ENCODE data around the gene MBNL2. TPM values are rescaled to one million over a fixed set of nuclear protein-coding genes. Genes with fewer than 3 reads are reported as not detected.

MBNL2 gene
- total and polyA plus RNA-seq, 8 donors: 75.9 to 105 (median 90.5) TPM

DNA sequence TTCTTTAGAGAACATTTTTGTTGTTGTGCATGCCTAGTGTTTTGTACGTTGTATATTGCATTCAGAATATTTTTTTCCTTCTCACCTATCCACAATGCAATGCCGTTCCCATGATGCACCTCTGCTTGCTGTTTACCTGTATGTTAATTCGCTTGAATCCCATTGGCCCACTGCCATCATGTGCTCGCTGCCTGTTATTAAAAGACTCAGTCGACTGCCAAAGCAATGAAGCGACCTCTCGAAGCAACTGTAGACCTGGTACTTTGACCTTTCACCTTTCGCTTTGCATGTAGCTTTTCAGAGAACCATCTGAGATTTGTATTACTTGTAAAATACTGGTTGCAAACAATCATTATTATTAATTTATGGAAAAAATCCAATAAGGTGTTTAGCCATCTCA is 134.5 kb downstream of the MBNL2 start:
- H3K36me3 ChIP-seq: peaks cover 0 to 24% of the 10 kb centered on the region in 2 donors
- DNase-seq (no peak), ATAC-seq (no peak)
- no peak overlapping the region for H3K27ac ChIP-seq
- intact Hi-C loops (cut with DNase I): no loop called here
- H3K4me1 ChIP-seq: peaks cover 4 to 8% of the 10 kb centered on the region in 2 donors
- no peak overlapping the region for H3K4me3 ChIP-seq
- H3K9me3 ChIP-seq: no peaks in the 10 kb centered on the region
- no peaks in the 10 kb centered on the region for H3K27me3 ChIP-seq
- TF ChIP-seq, protein P1, sequence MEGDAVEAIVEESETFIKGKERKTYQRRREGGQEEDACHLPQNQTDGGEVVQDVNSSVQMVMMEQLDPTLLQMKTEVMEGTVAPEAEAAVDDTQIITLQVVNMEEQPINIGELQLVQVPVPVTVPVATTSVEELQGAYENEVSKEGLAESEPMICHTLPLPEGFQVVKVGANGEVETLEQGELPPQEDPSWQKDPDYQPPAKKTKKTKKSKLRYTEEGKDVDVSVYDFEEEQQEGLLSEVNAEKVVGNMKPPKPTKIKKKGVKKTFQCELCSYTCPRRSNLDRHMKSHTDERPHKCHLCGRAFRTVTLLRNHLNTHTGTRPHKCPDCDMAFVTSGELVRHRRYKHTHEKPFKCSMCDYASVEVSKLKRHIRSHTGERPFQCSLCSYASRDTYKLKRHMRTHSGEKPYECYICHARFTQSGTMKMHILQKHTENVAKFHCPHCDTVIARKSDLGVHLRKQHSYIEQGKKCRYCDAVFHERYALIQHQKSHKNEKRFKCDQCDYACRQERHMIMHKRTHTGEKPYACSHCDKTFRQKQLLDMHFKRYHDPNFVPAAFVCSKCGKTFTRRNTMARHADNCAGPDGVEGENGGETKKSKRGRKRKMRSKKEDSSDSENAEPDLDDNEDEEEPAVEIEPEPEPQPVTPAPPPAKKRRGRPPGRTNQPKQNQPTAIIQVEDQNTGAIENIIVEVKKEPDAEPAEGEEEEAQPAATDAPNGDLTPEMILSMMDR (IDR thresholded peaks at IDR 0.05): no peak

DNA sequence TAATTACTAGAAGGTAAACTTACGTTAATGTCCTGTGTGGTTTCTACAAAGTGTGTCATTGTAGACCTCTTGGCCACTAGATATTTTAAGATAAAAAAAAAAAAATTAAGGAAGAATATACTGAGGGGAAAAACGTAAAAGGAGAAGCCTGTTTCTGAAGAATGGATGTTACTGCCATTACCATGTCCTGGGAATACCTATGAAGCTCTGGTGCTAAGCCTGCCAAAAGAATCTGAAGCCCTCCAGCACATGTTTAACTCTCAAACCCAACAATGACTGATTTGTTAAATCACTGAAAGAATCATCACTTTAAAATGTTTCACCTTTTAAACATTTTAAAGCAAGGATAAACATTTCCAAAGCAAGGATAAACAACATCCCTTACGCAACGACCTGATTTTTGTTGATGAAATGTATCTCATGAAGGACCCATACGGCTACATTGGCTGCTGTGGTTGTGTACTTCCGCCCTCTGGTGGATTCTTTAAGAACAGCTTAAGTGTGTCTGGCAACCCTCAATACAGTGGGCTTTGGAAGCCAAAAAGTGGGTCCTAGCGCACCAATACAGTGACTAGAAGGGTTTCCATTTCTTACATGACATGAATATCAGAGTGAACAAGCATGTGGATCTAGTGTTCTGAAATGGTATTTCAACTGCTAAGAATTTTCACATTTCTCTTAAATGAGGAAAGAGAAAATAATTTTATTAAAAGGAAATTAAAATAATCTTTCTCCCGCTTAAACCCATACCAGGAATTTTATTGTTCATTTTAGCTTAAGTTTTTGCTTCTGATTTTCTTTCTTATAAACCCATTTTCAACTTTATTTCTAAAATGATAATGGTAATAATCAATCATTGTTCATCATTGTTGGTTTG is 137.3 kb downstream of the MBNL2 start:
- H3K36me3 ChIP-seq: peaks cover 0 to 26% of the 10 kb centered on the region in 2 donors
- peaks cover 0 to 8% of the 10 kb centered on the region in 2 donors for H3K4me1 ChIP-seq
- no peaks in the 10 kb centered on the region for H3K9me3 ChIP-seq
- H3K4me3 ChIP-seq: no peak overlapping the region
- H3K27me3 ChIP-seq: no peaks in the 10 kb centered on the region
- peak overlapping the region in 1 of 2 donors; percentile 20 for H3K27ac ChIP-seq
- intact Hi-C loops (cut with DNase I): loop anchor here in 1 of 2 donors (5.0 kb wide), 1 partner anchor 252 kb away; no protein-coding TSS in a partner anchor
- TF ChIP-seq, protein P1 (IDR thresholded peaks at IDR 0.05): peak; percentile 62 to 74
- ATAC-seq: peak; percentile 93
- DNase-seq: peak in 2 of 4 donors; percentile 77 to 86

DNA sequence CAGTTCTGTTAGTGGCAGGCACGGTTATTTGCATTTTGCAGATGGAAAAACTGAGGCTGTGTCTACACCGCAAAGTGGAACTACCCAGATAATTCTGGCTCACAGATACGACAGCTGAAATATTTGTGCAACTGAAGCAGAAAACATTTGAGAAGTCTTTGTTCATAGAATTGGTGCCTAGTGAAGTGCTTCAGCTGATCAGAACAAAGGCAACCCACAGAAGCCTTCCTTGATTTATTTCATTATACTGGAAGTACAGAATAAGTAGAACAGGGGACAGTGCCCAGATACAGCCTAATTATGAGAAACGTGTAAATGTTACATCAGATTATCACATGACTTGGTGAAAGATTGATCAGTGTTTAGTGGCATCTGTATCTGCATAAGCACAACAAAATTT is 138.5 kb downstream of the MBNL2 start:
- TF ChIP-seq, protein P1 (IDR thresholded peaks at IDR 0.05): no peak
- H3K4me1 ChIP-seq: peaks cover 0 to 8% of the 10 kb centered on the region in 2 donors
- H3K9me3 ChIP-seq: no peaks in the 10 kb centered on the region
- DNase-seq (no peak), ATAC-seq (no peak)
- intact Hi-C loops (cut with DNase I): loop anchor here in 1 of 2 donors (5.0 kb wide), 1 partner anchor 253 kb away; no protein-coding TSS in a partner anchor
- no peaks in the 10 kb centered on the region for H3K27me3 ChIP-seq
- H3K27ac ChIP-seq: no peak overlapping the region
- peaks cover 0 to 26% of the 10 kb centered on the region in 2 donors for H3K36me3 ChIP-seq
- H3K4me3 ChIP-seq: no peak overlapping the region

DNA sequence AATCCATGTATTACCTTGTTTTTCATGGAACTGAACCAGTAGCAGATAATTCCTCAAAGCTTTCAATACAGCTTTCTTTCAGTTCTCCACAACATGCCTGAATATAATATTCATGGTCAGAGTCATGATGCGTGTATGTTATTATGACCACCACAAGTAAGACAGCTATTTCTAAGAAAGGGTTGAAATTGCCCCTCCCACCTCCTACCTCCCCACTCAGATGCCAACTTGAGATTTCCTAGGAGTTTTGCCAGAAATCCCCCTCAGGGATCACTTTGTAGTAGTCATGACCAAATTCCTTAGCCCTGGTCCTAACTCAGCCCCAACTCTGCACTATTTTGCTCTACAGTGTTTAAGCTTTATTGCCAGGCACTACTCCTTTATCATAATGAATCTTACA is 141.9 kb downstream of the MBNL2 start:
- intact Hi-C loops (cut with DNase I): loop anchor here in 1 of 2 donors (5.0 kb wide), 1 partner anchor 257 kb away; no protein-coding TSS in a partner anchor
- ATAC-seq (no peak), DNase-seq (no peak)
- no peak overlapping the region for H3K27ac ChIP-seq
- peaks cover 0 to 14% of the 10 kb centered on the region in 2 donors for H3K36me3 ChIP-seq
- H3K27me3 ChIP-seq: no peaks in the 10 kb centered on the region
- TF ChIP-seq, protein P1 (IDR thresholded peaks at IDR 0.05): no peak
- H3K4me1 ChIP-seq: peaks cover 11 to 30% of the 10 kb centered on the region in 2 donors
- H3K4me3 ChIP-seq: no peak overlapping the region
- no peaks in the 10 kb centered on the region for H3K9me3 ChIP-seq

DNA sequence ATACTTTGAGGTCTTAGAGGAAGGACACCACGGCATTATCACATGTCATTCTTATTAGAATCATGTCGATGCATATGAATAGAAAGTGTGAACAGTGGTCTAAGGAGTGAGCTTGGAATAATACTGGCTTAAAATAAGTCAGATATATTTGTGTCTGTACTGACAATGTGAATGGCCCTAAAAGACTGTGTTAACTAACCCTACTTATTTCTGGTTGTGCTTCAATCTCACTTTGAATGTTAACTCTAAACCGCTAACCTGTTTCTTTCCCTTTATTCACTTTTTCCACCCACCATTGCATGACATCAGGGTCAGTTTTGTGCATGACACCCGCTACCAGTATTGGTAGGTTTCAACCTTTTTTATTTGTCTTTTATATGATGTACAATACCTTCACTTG is 142.7 kb downstream of the MBNL2 start:
- intact Hi-C loops (cut with DNase I): loop anchor here in 1 of 2 donors (5.0 kb wide), 1 partner anchor 258 kb away; no protein-coding TSS in a partner anchor
- peaks cover 0 to 14% of the 10 kb centered on the region in 2 donors for H3K36me3 ChIP-seq
- H3K27ac ChIP-seq: no peak overlapping the region
- H3K4me3 ChIP-seq: no peak overlapping the region
- no peaks in the 10 kb centered on the region for H3K9me3 ChIP-seq
- TF ChIP-seq, protein P1 (IDR thresholded peaks at IDR 0.05): no peak
- H3K4me1 ChIP-seq: peaks cover 19 to 31% of the 10 kb centered on the region in 2 donors
- ATAC-seq (no peak), DNase-seq (no peak)
- no peaks in the 10 kb centered on the region for H3K27me3 ChIP-seq
